HG02623 (cell line): ENCODE data around the gene PRDM16.

Experiments
- ATAC-seq: cut with Tn5 transposase; IDR thresholded peaks from one replicate; pipeline ENCODE4 v1.9.1; 2021; ENCODE audit warnings: moderate library complexity; ENCODE audit not compliant: unreplicated experiment

Gene PRDM16

DNA sequence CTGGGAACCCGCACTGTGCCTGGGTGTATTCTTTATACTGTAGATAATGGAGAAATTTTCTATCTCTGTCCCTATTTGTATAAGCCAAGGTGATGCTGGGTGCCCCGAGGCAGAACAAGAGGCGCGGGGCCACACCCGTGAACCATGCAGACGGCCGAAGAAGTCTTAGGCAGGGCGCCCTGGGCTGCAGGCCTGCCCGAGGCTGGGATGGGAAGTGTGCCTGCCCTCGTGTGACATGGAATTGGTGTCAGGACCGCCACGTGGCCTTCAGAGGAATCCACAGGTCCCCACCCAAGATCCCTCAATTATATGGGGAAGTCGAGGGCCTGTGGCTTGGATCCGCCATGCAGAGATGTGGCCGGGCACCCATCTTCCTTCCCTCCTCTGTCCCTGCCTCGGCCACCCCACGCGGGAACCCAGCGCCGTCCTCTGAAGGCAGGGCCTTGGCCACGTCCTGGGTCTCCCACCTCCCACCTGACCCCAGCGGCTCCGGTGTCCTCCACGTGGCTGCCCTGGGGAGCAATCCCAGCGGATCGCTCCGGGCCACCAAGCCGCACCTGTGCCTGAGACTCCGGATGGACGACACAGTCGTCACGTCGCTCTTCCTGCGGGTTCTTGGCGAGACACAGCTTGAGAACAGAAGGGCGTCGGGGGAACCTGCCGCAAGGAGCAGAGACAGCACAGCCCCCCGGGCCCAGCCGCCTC, 365.6 kb downstream of the PRDM16 start:
- ATAC-seq: no peak

GRCh38 chr1:3435666-3436065, 366.7 kb downstream of the PRDM16 start:
- ATAC-seq: no peak

GRCh38 chr1:3436451-3436850, 367.4 kb downstream of the PRDM16 start:
- ATAC-seq: no peak

- no peak for ATAC-seq
Measured at GRCh38 chr1:3436901-3437300, 367.9 kb downstream of the PRDM16 start.

DNA sequence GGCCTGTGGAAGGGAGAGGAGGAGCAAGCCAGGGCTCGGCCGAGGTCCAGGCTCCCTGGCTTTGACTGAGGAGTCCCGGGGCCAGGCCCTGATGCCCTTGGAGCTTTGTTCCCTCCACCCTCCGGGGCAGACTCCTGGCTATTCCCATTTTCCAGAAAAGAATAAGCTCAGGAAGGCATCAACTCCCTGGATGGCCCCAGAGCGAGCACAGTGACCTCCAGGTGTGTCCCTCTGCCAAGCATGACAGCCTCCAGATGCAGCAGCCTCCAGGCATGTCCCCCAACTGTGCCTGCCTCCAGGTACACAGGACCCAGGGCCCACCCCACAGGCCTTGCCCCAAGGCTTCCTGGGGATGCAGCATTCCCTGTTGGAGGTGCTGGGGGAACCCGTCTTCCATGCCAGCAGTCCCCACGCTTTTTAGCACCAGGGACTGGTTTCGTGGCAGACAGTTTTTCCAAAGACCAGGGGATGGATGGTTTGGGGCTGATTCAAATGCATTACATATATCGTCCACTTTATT, 369.7 kb downstream of the PRDM16 start:
- ATAC-seq: no peak

DNA sequence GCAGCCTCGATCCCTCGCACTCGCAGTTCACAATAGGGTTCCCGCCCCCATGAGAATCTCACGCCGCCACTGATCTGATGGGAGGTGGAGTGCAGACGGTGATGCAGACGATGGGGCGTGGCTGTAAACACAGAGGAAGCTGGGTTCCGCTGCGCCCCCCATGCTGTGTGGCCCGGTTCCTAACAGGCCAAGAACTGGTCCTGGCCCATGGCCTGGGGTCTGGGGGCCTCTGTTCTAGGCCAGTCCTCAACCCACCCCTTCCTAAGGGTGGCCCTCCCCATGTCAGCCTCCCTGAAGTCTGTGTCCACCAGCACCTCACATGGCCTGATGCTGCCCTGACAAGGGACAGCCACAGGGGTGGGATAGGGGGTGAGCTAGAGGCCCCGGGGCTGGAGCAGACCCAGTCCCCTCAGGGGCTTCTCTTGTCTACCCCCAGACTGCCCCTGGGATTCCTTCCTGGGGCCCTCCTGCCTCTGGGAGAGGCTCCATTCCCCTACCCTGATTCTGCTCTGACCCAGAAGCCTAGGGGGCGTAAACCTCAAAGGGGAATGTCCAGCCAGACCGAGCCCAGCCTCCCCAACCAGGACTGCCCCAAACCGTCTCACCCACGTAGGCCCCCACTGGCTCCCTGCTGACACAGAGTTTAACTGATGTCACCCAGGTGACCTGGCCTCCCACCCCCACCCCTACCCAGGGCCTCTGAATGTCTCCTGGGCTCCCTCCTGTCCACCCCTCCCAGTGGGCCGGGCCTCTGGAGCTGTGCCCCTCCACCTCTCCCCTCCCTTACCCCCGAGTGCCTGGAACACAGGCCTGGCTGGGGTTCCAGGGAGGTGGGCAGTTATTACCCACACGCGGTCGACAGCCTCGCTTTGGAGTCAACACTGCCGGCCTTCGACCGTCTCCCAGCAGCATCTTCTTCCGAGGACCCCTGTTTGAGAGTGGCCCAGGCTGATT, 370.6 kb downstream of the PRDM16 start:
- ATAC-seq: no peak

DNA sequence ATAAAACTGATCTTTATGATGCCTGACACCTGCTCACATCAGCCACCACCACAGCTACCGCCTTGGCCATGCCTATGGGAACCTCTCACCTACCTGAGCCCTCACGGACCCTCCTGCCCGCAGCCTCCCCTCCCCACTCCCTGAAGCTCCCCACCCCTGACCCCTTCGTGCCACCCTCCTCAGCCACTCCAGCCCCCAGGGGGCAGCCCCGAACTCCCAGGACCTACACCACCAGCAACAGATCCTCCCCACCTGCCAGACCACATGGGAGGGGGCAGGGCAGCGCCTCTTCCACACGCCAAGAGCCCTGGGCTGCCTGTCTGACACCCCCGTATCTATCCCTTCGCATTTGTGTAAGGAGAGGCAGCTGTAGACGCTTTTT, 371.3 kb downstream of the PRDM16 start:
- no peak for ATAC-seq

DNA sequence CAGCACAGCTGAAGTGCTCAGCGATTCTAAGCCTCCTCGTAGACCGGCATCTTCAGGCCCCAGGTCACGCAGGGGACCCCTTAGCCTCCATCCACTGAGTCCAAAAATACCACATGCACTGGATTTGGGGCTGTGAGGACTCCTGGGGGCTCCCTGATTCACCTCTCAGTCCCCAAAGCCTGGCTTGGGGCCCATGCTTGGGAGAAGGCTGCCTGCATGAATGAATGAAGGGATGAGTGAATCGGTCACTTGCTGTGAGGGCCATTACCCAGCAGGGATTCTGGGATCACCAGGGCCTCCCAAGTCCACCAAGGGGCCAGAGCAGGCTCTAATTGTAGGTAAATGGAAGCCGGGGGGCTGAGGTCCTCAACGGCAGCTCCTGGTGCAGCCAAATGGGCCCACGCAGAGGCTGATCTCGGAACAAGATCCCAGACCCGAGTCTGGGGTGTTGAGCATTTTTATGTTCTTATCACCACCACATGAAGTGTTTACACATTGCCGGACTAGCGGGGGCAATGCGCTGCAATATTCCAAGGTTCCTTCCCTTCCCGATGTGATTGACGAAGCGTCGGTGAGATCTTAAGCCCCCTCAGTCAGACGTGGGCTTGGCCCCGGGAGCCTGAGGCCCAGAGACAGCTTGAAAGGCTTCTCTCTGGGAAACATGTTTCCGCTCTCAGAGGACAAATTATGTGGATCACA, 371.9 kb downstream of the PRDM16 start:
- no peak for ATAC-seq

GRCh38 chr1:3441410-3441847, 372.4 kb downstream of the PRDM16 start:
- ATAC-seq: no peak

- ATAC-seq: no peak
Measured at GRCh38 chr1:3441880-3442279, 372.9 kb downstream of the PRDM16 start.

DNA sequence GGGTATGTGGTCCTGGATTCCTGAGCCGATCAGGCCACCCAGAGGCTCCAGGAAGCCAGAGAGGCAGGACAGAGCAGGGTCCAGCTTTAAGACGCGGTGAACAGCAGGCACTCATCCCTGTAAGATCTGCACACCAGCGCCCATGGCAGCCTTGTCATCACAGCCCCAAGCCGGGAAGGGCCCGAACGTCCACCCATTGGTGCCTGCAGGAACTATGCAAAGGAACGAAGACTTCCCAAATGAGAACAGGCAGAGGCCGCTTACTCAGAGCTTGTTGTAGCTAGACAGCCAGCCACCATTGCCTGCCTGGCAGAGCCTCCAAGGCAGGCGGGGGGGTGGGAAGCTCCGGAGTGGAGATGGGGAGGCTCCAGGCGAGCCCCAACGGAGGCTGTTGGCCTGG, 373.3 kb downstream of the PRDM16 start:
- no peak for ATAC-seq

GRCh38 chr1:3442901-3443300, 373.9 kb downstream of the PRDM16 start:
- no peak for ATAC-seq

DNA sequence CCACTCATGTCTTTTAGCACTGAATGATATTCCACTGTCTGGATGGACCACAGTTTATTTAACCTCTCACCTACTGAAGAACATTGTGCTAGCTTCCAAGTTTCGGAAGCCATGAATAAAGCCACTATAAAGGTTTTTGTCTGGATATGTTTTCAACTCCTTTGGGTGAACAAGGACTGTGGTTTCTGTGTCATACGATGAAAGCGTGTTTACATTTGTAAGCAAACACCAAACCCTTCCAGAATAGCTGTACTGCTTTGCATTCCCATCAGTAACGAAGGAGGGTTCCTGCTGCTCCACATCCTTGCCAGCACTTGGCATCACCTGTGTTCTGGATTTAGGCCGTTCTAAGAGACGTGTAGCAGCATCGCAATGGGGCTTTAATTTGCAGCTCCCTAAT, 374.8 kb downstream of the PRDM16 start:
- no peak for ATAC-seq

GRCh38 chr1:3444298-3444697, 375.3 kb downstream of the PRDM16 start:
- ATAC-seq: no peak

DNA sequence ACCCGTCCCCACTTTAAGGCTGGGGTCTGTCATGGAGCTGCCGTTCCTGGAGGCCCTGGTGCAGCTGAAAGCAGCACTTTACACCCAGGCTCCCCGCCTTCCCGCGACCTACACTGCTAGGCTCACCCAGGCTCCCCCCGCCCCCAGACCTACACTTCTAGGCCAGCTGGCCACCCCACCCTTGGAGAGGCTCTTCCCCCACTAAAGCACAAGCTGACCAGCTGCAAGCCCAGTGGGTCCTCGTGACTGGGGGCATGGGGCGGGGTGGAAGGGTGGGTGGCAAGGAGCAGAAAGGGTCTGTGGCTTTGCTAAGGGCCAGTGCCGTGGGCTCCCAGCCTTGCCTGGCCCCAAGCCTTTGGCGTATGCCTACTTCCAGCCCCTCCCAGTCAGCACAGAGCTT, 375.7 kb downstream of the PRDM16 start:
- ATAC-seq: no peak

- no peak for ATAC-seq
Measured at GRCh38 chr1:3450202-3450863, 381.3 kb downstream of the PRDM16 start.

- no peak for ATAC-seq
Measured at GRCh38 chr1:3450983-3451382, 382.0 kb downstream of the PRDM16 start.

DNA sequence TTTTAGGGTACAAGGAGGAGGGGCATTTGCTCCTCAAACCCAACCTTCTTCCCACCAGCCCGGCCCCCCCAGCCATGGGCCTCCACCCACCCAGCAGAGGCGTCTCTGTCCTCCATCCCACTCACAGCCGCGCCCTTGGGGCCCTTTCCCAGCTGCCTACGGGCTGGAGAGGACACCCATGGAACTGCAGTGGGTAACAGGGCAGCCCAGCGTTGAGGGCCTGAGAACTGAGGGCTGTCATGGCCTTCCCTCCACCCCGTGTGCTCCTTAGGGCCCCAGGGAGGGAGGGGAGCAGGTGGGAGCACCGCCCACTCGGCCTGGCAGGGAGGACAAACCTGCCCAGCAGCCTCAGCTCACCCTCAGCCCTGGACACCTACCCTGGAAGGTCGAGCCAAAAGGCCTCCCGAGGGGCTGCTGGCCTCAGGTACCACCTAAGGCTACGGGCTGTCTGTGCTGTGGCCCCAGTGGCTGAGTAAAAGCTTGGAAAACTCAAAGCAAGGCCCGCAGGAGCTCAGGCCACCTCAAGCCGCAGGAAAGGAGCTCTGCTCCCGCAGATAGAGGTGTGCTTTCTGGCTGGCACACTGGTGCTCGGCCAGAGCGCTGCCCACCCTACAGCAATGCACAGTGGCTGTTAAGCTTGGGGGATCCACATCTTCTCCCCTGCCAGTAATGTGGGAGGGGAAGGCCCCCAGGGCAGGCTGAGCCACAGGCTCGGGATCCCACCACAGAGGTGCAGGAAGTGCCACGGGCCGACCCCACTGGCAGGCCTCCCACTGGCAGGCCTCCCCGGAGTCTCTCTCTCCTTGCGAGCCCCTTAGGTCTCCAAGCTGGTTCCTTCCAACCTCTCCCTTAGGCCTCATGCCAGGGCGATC, 383.2 kb downstream of the PRDM16 start:
- no peak for ATAC-seq

- ATAC-seq: no peak
Measured at GRCh38 chr1:3452866-3453175, 383.8 kb downstream of the PRDM16 start.

DNA sequence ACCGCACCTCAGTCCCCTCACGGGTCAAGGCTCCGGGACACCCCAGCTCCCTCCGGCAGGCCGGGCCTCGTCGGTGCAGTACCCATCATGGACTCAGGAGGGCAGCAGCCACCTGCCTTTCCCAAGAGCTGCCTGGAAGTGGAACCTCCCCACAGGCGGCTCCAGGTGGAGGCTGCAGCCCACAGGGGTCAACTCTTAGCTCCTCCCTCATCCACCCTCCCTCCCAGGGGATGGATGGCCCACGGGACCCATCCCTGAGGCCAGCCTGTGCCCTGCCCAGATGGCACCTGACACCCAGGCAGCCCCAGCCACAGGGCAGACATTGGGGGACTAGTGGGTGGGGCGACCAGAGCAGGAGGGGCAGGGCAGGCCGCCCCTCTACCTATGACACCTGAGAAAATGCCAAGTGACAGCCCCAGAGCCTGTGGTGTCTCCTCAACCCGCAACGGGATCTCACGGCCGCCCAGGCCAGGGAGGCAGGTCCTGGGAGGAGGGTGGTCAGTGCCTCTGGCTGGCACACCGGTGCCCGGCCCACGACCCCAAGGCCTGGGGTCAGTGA, 384.3 kb downstream of the PRDM16 start:
- no peak for ATAC-seq
